Measurements from ENCODE around the gene C6orf47. TPM values are rescaled to one million over a fixed set of nuclear protein-coding genes. Genes with fewer than 3 reads are reported as not detected.

Gene C6orf47, protein sequence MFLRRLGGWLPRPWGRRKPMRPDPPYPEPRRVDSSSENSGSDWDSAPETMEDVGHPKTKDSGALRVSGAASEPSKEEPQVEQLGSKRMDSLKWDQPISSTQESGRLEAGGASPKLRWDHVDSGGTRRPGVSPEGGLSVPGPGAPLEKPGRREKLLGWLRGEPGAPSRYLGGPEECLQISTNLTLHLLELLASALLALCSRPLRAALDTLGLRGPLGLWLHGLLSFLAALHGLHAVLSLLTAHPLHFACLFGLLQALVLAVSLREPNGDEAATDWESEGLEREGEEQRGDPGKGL
- total RNA-seq = 22.2 and 26.7 TPM in 2 replicates

DNA sequence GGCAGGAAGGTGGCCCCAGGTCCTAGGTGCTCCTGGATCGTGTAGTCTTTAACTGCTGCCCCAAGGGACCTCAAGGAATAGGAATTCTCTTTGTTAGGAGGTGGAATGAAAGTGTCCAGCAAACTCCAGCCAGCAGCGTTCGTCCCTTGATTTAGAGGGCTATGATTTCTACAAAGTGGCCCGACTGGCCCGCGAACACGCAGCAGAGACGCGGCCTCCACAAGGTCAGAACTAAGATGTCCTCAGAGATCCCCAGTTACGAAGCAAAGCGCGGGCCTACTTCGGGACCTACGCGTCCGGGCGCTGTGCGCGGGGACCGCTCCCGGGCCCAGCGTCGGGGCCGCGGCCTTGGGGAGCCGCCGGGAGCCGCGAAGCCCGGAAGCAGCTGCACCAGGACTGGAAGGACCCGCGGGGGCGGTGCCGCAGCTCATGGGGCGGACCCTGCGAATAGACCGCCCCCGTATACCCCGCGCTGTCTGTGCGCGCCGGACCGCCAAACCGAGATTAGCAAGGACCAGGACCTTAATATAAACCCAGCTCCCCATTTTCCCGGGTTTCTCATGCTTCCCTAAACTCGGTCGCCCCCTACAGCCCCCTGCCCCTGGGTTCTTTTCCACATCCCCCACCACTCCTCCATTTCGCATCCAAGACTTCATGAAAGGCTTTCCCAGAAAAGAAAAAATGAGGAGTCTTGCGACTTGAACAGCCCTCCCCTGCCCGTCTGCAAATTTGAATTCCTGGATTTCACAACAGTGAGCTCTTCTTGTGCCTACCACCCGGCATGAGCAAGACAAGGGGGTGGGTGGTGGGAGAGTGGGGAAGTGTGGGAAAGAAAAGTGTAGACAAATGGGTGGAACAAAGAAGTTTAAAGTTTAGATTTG, at the start of gene C6orf47:
Gene C6orf47, minus strand, starts transcription at position 398 of the 881 bp plus-strand sequence. CDS start 831 bp downstream, outside the sequence.

DNA sequence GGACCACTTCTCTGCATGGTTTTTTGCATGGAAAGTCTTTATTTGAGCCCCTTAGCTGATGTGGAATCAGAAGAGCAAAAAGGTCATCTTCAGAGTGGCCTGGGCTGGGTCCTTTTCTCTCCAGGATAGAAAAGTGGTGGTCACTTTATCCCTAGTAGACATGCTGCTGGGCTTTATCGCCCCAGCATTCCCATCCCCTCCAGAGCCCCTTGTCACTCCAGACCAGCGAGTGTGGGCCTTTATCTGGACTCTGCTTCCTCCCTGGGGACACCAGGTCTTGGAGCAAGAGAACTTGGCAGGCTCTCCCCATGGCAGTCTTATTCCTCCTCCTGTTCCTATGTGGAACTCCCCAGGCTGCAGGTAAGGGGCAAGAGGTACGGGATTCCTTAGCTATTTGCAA, 46.0 kb upstream of the C6orf47 start, which contains the start of gene LY6G6F:
Gene LY6G6F, plus strand, starts transcription at position 268 of the 400 bp plus-strand sequence. Its CDS starts 41 bp downstream, at position 309.

DNA sequence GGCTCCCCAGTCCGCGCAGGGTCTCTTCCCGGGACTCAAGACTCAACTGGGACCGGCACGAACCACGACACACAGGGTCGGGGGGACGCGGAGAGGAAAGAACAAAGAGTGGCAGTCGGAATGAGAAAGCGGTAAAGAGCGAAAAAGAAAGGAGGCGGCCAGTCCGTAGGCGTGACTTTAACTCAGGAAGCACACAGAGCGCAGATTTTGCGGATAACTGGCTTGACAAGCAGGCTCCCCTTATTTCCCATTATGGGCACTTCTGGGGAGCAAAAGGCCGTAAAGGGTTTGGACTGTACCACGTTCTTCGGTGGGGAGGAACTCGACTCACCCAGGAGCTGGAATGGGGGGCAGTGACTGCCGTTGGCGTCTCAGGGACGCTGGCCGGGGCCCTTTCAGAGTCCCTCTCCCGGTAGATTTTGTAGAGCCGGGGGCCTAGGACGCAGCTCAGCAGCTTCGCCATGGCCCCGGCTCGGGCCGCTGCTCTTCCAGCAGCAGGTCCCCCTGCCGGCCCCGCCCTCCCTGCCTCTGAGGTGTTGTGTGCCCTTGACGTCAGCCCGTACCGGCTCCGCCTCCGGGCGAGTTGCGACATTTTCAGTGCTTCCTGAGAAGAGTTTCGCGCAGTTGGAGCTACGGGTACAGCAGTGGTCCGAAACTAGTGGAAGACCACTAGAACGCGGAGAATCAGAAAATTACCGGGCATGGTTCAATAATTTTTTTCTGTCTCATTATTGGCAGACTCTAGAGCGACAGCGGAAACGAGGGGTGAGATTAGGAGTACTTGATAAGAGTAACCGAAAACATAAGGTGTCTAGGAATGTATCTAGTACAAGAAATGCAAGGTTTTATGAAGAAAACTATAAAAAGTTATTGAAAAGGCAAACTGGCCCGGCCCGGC, 42.5 kb upstream of the C6orf47 start, which contains the start of gene ABHD16A:
Gene ABHD16A, minus strand, starts transcription at position 506 of the 898 bp plus-strand sequence. Its CDS starts 43 bp downstream, at position 463.

DNA sequence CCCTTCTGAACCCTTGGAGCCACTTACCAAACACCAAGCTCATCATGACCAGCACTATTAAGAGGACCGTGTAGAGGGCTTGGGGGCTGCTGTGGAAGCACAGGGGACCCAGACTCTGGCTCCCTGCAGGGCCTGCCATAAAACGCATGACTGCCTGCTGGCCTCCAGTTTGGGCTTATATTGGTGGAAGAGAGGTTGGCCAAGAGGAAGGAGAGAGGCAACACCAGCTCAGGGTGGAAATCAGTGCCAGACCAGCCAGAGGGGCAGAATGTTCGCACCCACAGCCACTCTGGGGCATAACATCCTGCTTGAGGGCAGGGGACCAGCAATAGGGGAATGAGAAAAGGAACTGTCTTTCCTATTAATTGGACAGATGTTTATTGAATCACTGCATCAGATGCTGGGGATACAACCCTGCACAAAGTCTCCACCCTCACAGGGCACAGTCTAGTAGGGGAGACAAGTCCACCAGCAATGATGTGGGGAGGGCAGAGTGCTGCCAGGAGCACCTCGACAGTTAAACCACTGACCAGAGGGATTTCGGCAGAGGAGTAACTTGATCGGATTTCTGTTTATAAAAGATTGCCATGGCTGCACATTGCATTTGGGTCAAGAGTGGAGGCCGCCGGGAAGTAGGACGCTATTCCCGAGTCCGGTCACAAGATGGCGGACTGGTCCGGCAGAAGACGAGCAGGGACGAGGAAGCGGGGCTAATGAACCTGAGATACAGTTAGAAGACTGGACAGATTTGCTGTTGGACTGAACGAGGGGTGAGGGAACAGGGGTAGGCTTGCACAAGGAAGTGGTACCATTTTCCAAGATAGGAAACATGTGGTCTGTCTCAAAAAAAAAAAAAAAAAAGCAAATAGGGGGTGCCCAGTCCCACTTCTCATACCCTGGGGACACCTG, 19.9 kb upstream of the C6orf47 start, which contains the start of gene LY6G5C:
Gene LY6G5C, minus strand, starts transcription at position 842 of the 909 bp plus-strand sequence. Its CDS starts 694 bp downstream, at position 148.

DNA sequence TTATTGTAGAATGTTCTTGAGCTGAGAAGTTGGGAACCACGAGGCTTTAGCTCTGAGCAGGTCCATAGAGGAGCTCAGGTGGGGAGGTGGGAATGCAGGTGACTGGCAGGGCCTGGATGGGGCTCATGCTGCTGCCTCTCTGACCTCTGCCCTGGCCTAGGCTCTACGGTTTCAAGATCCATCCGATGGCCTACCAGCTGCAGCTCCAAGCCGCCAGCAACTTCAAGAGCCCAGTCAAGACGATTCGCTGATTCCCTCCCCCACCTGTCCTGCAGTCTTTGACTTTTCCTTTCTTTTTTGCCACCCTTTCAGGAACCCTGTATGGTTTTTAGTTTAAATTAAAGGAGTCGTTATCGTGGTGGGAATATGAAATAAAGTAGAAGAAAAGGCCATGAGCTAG, 9.1 kb upstream of the C6orf47 start, which contains the start of gene LY6G5B:
Gene LY6G5B, plus strand, starts transcription at position 301 of the 400 bp plus-strand sequence. CDS start 975 bp downstream, outside the sequence.

DNA sequence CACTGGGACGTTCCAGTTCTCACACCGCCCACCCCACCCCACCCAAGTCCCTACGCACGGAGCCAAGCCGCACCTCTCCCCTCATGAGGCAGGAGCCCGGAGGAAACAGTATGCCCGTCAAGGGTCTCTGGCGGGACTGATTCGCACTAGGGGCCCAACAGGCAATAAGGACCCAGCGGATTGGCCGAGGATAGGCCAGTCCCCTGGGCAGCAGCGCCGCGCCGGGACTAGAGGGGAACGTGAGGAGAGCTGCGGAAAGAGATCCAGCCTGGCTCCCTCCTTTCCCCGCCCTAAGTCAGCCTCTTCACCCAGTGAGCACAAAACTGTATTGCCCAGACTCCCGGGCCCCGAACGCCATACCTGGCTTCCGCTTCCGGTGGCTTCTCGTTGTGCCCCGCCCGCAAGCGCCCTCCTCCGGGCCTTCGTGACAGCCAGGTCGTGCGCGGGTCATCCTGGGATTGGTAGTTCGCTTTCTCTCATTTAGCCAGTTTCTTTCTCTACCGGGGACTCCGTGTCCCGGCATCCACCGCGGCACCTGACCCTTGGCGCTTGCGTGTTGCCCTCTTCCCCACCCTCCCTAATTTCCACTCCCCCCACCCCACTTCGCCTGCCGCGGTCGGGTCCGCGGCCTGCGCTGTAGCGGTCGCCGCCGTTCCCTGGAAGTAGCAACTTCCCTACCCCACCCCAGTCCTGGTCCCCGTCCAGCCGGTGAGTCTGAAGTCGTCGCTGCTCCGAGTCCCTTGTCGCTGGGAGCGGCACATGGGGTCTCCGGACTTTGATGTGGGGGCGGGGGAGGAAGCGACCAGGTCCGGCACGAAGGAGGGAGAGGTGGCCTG, 5.1 kb upstream of the C6orf47 start, which contains the start of gene CSNK2B:
Gene CSNK2B, plus strand, starts transcription at position 580 of the 836 bp plus-strand sequence. CDS start 752 bp downstream, outside the sequence.

DNA sequence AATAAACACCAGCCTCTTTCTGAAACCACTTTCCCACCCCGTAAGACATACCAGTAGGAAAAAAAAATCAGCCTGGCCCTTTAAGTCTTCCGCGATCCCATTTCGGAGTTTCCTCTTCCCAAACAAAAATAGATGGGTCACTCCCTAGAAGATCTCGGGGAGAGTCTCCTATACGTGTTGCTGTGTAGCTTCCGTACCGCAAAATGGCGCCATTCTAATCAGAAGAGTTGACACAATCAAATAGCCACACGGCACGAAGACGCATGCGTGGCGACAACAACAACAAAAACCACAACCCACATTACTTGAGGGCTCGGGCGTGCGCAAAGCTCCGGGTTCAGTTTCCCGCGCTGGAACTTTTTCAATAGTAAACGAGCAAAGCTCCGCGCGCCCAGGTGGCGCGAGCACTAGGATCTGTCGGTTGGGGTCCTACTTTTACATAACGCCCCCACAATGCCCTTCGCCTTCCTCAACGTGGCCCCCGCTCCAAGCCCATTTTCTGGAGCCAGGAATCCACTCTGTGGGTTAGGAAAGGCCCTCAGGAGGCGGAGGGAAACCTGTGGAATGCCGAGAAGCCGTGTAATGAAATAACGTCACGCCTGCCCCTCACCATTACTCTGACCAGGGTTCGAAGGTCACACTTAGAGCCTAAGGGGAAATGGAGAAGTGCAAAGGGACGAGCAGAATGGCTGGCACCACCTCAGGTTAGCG, 4.4 kb upstream of the C6orf47 start, which contains the start of gene GPANK1:
Gene GPANK1, minus strand, starts transcription at position 208 of the 711 bp plus-strand sequence. CDS start 519 bp downstream, outside the sequence.

DNA sequence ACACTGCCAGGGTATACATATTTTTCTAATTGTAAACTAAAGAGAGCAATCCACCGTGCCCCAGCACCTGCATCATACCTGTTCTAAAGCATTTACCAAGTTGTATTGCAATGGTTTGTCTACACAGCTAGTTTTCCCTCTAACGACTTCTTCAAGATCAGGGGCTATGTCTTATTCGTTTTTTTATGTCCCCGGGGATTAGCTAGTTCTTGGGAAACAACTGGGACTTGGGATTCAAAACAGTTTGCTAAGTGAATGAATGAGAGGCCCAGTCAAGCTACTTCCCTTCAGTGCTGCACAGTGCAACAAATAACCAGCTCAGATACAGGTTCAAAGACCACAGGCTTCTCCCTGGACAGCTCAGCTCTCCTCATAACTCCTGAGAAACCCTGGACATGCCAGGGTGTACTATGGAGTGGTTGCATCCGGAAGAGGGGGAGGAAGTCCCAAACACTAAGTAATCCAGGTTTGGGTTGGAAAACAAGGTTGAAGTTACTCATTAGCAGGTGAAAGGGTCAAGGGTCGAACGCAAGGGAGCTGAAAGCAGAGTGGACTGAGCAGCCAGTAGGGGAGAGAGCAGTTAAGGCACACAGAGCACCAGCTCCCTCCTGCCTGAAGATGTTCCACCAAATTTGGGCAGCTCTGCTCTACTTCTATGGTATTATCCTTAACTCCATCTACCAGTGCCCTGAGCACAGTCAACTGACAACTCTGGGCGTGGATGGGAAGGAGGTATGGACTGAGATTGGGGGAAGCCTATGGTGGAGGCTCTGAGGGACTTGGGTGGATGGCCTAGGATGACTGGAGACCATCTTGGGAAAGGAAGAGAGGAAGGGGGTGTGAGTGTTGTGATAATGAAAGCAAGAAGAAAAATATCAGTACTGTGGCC, 5.0 kb downstream of the C6orf47 start, which contains the start of gene APOM:
Gene APOM, plus strand, starts transcription at position 546 of the 889 bp plus-strand sequence. Its CDS starts 73 bp downstream, at position 619.

DNA sequence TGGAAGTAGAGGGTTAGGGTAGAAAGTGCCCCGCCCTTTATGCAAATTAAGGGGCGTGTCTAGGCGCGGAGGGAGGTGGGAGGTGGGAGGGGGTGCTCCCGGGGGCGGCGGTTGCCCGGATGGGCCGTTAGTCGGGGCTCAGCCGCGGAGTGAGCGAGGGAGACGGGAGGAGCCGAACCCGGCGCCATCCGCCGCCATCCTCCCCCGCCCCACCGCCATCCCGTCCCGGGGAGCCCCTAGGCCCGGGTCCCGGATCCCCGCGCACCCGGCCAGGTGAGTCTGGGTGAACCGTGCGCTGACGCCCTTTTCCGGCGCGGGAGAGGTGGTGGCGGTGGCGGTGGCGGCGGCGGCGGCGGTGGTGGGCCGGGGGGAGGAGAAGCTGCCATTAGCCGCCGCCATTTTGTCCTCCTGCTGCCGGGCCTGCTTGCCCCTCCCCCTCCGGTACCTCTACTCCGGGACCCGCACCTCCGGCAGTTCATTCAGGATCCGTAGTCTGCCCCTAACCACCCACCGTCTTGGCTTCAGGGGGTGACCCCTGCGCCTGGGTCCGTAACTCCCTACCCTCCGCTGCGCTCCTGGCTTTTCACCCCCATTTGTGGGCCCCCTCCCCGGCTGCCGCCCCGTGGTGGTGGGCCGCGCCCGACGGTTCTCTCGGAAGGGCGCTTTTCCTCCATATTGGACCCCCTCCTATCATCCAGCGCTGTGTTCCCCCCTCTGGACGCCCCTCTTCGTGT, 39.8 kb downstream of the C6orf47 start, which contains the start of gene PRRC2A:
Gene PRRC2A, plus strand, starts transcription at position 130 of the 734 bp plus-strand sequence. CDS start 2,075 bp downstream, outside the sequence.

DNA sequence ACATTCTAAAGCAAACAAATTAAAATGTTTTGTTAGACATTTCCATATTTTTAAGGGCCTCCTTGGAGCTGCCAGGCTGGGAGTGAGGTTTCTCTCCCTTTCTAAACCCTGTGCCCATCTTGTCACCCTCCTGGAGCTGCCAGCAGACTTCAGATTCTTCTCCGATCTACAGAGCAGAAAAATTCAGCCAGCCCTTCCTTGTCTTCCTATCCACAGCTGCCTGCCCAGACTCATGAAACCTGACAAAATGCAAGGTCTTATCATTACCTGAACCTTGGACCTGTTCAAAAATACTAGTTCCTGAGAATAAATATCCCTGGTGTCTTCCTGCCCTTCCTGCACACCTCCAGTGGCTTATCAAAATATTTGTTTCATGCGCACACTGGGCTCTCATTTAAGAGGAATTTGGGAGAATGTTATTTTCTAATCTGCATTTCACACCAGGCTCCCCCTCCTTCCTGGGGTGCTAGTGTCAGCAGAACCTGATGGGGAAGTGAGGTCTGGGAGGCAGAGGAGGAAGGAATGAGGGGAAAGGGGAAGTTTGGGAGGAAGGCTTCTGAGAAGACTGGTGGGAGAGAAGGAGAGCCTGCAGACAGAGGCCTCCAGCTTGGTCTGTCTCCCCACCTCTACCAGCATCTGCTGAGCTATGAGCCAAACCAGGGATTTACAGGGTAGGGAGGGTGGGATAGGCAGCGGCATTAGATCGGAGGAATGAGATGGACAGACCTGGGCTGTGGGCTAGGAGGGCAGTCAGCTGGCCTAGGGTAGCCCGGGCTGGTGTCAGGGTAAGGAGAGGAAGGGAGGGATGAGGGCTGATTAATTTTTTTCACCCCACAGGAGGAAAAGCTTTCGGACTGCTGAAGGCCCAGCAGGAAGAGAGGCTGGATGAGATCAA, 45.6 kb downstream of the C6orf47 start, which contains the start of gene AIF1:
Gene AIF1, plus strand, starts transcription at position 551 of the 895 bp plus-strand sequence. Its CDS starts 96 bp downstream, at position 647.

Other genes starting within 250 kb of the C6orf47 start
- 14.4 and 20.9 TPM in 2 replicates for gene MICB, start 162.6 kb downstream of the C6orf47 start, total RNA-seq
- not detected in 2 replicates for gene MCCD1, start 131.8 kb downstream of the C6orf47 start, total RNA-seq
- gene DDX39B, start 118.8 kb downstream of the C6orf47 start, total RNA-seq = 366 and 394 TPM in 2 replicates
- 3.3 and 4.0 TPM in 2 replicates for gene ATP6V1G2, start 114.2 kb downstream of the C6orf47 start, total RNA-seq
- gene NFKBIL1, start 113.2 kb downstream of the C6orf47 start, total RNA-seq = 22.6 and 22.9 TPM in 2 replicates
- not detected in 2 replicates for gene LTA, start 88.5 kb downstream of the C6orf47 start, total RNA-seq
- gene TNF, start 85.2 kb downstream of the C6orf47 start, total RNA-seq = not detected in 2 replicates
- not detected in 2 replicates for gene LTB, start 78.4 kb downstream of the C6orf47 start, total RNA-seq
- gene LST1, start 74.5 kb downstream of the C6orf47 start, total RNA-seq = not detected in 2 replicates
- gene NCR3, start 67.8 kb downstream of the C6orf47 start, total RNA-seq = not detected in 2 replicates
- gene AIF1, start 45.5 kb downstream of the C6orf47 start, total RNA-seq = not detected in 2 replicates
- 31.6 and 39.6 TPM in 2 replicates for gene PRRC2A, start 40.1 kb downstream of the C6orf47 start, total RNA-seq
- 107 and 122 TPM in 2 replicates for gene BAG6, start 8.1 kb downstream of the C6orf47 start, total RNA-seq
- gene APOM, start 4.9 kb downstream of the C6orf47 start, total RNA-seq = 1.5 and 1.8 TPM in 2 replicates
- gene GPANK1, start 4.2 kb upstream of the C6orf47 start, total RNA-seq = 14.3 and 15.4 TPM in 2 replicates
- 80.7 and 85.0 TPM in 2 replicates for gene CSNK2B, start 5.3 kb upstream of the C6orf47 start, total RNA-seq
- 2.0 and 3.2 TPM in 2 replicates for gene LY6G5B, start 9.2 kb upstream of the C6orf47 start, total RNA-seq
- 0.40 and 0.75 TPM in 2 replicates for gene LY6G5C, start 20.3 kb upstream of the C6orf47 start, total RNA-seq
- 51.5 and 62.8 TPM in 2 replicates for gene ABHD16A, start 42.5 kb upstream of the C6orf47 start, total RNA-seq
- not detected in 2 replicates for gene LY6G6F, start 46.1 kb upstream of the C6orf47 start, total RNA-seq
- not detected in 2 replicates for gene LY6G6D, start 54.6 kb upstream of the C6orf47 start, total RNA-seq
- gene LY6G6C, start 61.0 kb upstream of the C6orf47 start, total RNA-seq = not detected in 2 replicates
- gene MPIG6B, start 62.6 kb upstream of the C6orf47 start, total RNA-seq = not detected in 2 replicates
- gene DDAH2, start 68.5 kb upstream of the C6orf47 start, total RNA-seq = 112 and 142 TPM in 2 replicates
- gene CLIC1, start 75.8 kb upstream of the C6orf47 start, total RNA-seq = 784 and 832 TPM in 2 replicates
- 5.3 and 5.4 TPM in 2 replicates for gene MSH5, start 79.2 kb upstream of the C6orf47 start, total RNA-seq
- gene SAPCD1, start 101.9 kb upstream of the C6orf47 start, total RNA-seq = 1.8 and 1.9 TPM in 2 replicates
- 0.13 and 0.19 TPM in 2 replicates for gene VWA7, start 116.5 kb upstream of the C6orf47 start, total RNA-seq
- gene VARS1, start 135.0 kb upstream of the C6orf47 start, total RNA-seq = 37.6 and 48.4 TPM in 2 replicates
- gene LSM2, start 146.2 kb upstream of the C6orf47 start, total RNA-seq = 17.9 and 25.9 TPM in 2 replicates
- gene HSPA1L, start 154.5 kb upstream of the C6orf47 start, total RNA-seq = 1.5 and 1.6 TPM in 2 replicates
- 97.9 and 108 TPM in 2 replicates for gene HSPA1A, start 154.8 kb upstream of the C6orf47 start, total RNA-seq
- gene HSPA1B, start 167.0 kb upstream of the C6orf47 start, total RNA-seq = 158 and 185 TPM in 2 replicates
- gene NEU1, start 202.0 kb upstream of the C6orf47 start, total RNA-seq = 60.4 and 69.0 TPM in 2 replicates
- gene SLC44A4, start 218.2 kb upstream of the C6orf47 start, total RNA-seq = 0.13 and 0.44 TPM in 2 replicates
- gene EHMT2, start 236.9 kb upstream of the C6orf47 start, total RNA-seq = 42.3 and 49.1 TPM in 2 replicates
- gene ZBTB12, start 241.3 kb upstream of the C6orf47 start, total RNA-seq = 3.3 and 3.7 TPM in 2 replicates